ENCODE results near the gene SLC2A3.

DNA sequence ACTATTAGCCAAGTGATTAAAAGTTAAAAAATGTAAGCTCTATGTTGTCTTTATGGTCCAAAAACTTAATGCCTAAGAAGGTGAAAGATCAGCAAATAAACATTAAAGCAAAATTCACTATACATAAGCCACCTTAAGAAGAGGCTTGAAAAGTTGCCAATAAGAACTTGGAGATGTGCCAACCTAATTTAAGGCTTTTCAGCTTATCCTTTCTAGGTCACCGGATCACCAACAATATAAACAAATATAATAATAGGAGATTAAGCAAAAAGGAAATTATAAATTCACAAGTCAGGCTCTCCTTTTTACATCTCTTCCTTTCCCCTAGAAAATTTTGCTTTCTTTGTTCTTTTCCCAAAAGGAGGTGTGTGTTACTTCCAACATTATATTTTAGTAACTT lies 30.9 kb downstream of the SLC2A3 start:
- TF ChIP-seq, protein P1, sequence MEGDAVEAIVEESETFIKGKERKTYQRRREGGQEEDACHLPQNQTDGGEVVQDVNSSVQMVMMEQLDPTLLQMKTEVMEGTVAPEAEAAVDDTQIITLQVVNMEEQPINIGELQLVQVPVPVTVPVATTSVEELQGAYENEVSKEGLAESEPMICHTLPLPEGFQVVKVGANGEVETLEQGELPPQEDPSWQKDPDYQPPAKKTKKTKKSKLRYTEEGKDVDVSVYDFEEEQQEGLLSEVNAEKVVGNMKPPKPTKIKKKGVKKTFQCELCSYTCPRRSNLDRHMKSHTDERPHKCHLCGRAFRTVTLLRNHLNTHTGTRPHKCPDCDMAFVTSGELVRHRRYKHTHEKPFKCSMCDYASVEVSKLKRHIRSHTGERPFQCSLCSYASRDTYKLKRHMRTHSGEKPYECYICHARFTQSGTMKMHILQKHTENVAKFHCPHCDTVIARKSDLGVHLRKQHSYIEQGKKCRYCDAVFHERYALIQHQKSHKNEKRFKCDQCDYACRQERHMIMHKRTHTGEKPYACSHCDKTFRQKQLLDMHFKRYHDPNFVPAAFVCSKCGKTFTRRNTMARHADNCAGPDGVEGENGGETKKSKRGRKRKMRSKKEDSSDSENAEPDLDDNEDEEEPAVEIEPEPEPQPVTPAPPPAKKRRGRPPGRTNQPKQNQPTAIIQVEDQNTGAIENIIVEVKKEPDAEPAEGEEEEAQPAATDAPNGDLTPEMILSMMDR (IDR thresholded peaks at IDR 0.05; ENCODE audit: low read depth, low read length) = no peak
- TF ChIP-seq EZH2phosphoT487 (IDR thresholded peaks at IDR 0.05; ENCODE audit: low read depth) = no peak
